ENCODE results near the gene GFI1B. TPM values are rescaled to one million over a fixed set of nuclear protein-coding genes. Genes with fewer than 3 reads are reported as not detected.

GFI1B gene
- total RNA-seq, 1 experiment from 2014 or later, result not detected

DNA sequence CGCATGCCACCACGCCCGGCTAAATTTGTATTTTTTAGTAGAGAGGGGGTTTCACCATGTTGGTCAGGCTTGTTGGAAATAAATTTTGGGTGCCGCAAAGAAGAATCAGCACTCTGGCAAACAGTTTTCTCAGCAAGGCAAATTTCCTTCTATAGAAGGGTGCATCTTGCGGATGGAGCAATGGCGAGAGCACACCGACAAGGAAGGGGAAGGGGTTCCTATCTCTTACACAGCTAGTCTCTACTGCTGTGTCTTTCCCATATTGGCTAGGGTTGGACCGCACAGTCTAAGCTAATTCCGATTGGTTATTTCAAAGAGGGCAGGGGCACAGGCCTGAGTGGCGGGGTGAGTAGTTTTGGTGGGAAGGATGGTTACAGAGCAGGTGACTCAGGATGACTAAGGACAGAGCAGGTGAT lies 53.0 kb downstream of the GFI1B start:
- H3K27me3 ChIP-seq (ENCODE audit: low read length), result no peaks in the 10 kb centered on the region
- no peaks in the 10 kb centered on the region for H3K9me2 ChIP-seq (replicated peaks; ENCODE audit: low read length)
- no peak overlapping the region for H3K27ac ChIP-seq (ENCODE audit: low read length)
- peak overlapping the region; percentile 96 for H3K9ac ChIP-seq (ENCODE audit: low read length)
- POLR2A ChIA-PET (ENCODE audit: unreplicated experiment), result interaction anchor here (0.6 kb wide), 1 partner anchor 102 kb away, joined by 3 read pairs; no protein-coding TSS in a partner anchor
- peaks cover 12% of the 10 kb centered on the region for H3K4me1 ChIP-seq (ENCODE audit: insufficient read depth, low read length)
- H4K20me1 ChIP-seq (ENCODE audit: low read length), result peaks cover 5% of the 10 kb centered on the region; the same call in 1 of the 2 replicates
- BruUV-seq (replicated peaks), result no TSS peak
- no peak overlapping the region for H2AFZ ChIP-seq (ENCODE audit: low read length)
- peaks cover 66% of the 10 kb centered on the region for H3K79me2 ChIP-seq (ENCODE audit: low read length)
- H3K9me3 ChIP-seq (ENCODE audit: low read length), result no peaks in the 10 kb centered on the region
- H3K36me3 ChIP-seq (ENCODE audit: low read depth, low read length), result no peaks in the 10 kb centered on the region
- H3K4me2 ChIP-seq (ENCODE audit: low read length), result peak overlapping the region; percentile 85
- DNase-seq (peak; percentile 39), ATAC-seq (no peak)
- intact Hi-C loops (cut with micrococcal nuclease), result loop anchor here (2.0 kb wide), 1 partner anchor 117 kb away; no protein-coding TSS in a partner anchor
- TF ChIP-seq EZH2 (IDR thresholded peaks at IDR 0.05; ENCODE audit: low read length, unreplicated experiment) (no peak), EZH2phosphoT487 (IDR thresholded peaks at IDR 0.05; ENCODE audit: borderline replicate concordance, low read length) (no peak), CTCF (conservative IDR thresholded peaks at IDR 0.05; ENCODE audit: low read depth, low read length) (no peak)
- no peaks in the 10 kb centered on the region for H3F3A ChIP-seq (ENCODE audit: low read length, unreplicated experiment)
- CTCF ChIA-PET, result interaction anchor here (1.4 kb wide), 1 partner anchor 10 kb away, joined by 9 read pairs; no protein-coding TSS in a partner anchor
- peak overlapping the region; percentile 99 for H3K4me3 ChIP-seq (ENCODE audit: low read length)

- peaks cover 12% of the 10 kb centered on the region for H3K4me1 ChIP-seq (ENCODE audit: insufficient read depth, low read length)
- no peak for ATAC-seq
- intact Hi-C loops (cut with micrococcal nuclease), result no loop called here
- TF ChIP-seq EZH2phosphoT487 (IDR thresholded peaks at IDR 0.05; ENCODE audit: borderline replicate concordance, low read length) (no peak), EZH2 (IDR thresholded peaks at IDR 0.05; ENCODE audit: low read length, unreplicated experiment) (no peak), CTCF (conservative IDR thresholded peaks at IDR 0.05; ENCODE audit: low read depth, low read length) (no peak)
- no peak overlapping the region for H3K9ac ChIP-seq (ENCODE audit: low read length)
- H2AFZ ChIP-seq (ENCODE audit: low read length), result no peak overlapping the region
- peaks cover 8% of the 10 kb centered on the region; the same call in 1 of the 2 replicates for H4K20me1 ChIP-seq (ENCODE audit: low read length)
- H3K79me2 ChIP-seq (ENCODE audit: low read length), result peaks cover 73% of the 10 kb centered on the region
- no TSS peak for BruUV-seq (replicated peaks)
- H3K27ac ChIP-seq (ENCODE audit: low read length), result no peak overlapping the region
- ChIA-PET POLR2A (ENCODE audit: unreplicated experiment) (interaction anchor here (0.6 kb wide), 1 partner anchor 102 kb away, joined by 3 read pairs; no protein-coding TSS in a partner anchor), CTCF (no interaction called here)
- no peaks in the 10 kb centered on the region for H3F3A ChIP-seq (ENCODE audit: low read length, unreplicated experiment)
- no peaks in the 10 kb centered on the region for H3K9me3 ChIP-seq (ENCODE audit: low read length)
- no peaks in the 10 kb centered on the region for H3K36me3 ChIP-seq (ENCODE audit: low read depth, low read length)
- H3K27me3 ChIP-seq (ENCODE audit: low read length), result no peaks in the 10 kb centered on the region
- no peaks in the 10 kb centered on the region for H3K9me2 ChIP-seq (replicated peaks; ENCODE audit: low read length)
- H3K4me2 ChIP-seq (ENCODE audit: low read length), result peak overlapping the region; percentile 85
- peak overlapping the region; percentile 99; the same call in 1 of the 2 replicates for H3K4me3 ChIP-seq (ENCODE audit: low read length)
- no peak for DNase-seq
Measured at GRCh38 chr9:133032171-133032570, 53.7 kb downstream of the GFI1B start.

DNA sequence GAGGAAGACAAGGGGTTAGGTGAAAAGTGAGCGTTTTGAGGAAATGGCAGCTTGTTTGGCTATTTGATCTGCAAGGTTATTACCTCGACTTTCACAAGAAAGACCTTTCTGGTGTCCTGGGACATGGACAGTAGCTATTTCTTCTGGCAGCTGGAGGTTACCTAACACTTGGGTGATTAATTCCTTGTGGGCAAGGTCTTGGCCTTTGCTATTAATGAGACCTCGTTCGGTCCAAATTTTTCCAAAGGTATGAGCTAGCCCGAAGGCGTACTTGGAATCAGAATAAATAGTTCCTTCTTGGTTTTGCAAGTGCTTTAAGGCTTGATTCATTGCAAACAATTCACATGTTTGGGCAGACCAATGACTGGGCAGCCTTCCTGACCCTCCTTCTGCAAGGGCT lies 57.2 kb downstream of the GFI1B start:
- POLR2A ChIA-PET (ENCODE audit: unreplicated experiment), result no interaction called here
- no peak overlapping the region for H3K4me2 ChIP-seq (ENCODE audit: low read length)
- no peak for ATAC-seq
- no TSS peak for BruUV-seq (replicated peaks)
- H3K79me2 ChIP-seq (ENCODE audit: low read length), result peaks cover 96% of the 10 kb centered on the region
- no peaks in the 10 kb centered on the region for H3F3A ChIP-seq (ENCODE audit: low read length, unreplicated experiment)
- no peak overlapping the region for H3K27ac ChIP-seq (ENCODE audit: low read length)
- CTCF ChIA-PET, result no interaction called here
- H3K4me3 ChIP-seq (ENCODE audit: low read length), result no peak overlapping the region
- intact Hi-C loops (cut with micrococcal nuclease), result no loop called here
- no peak for DNase-seq
- no peak overlapping the region for H3K9ac ChIP-seq (ENCODE audit: low read length)
- no peak for TF ChIP-seq EZH2 (IDR thresholded peaks at IDR 0.05; ENCODE audit: low read length, unreplicated experiment)
- no peak for TF ChIP-seq EZH2phosphoT487 (IDR thresholded peaks at IDR 0.05; ENCODE audit: borderline replicate concordance, low read length)
- no peak for TF ChIP-seq CTCF (conservative IDR thresholded peaks at IDR 0.05; ENCODE audit: low read depth, low read length)
- no peaks in the 10 kb centered on the region for H3K27me3 ChIP-seq (ENCODE audit: low read length)
- no peaks in the 10 kb centered on the region for H3K9me3 ChIP-seq (ENCODE audit: low read length)
- H4K20me1 ChIP-seq (ENCODE audit: low read length), result peaks cover 16% of the 10 kb centered on the region; the same call in 1 of the 2 replicates
- no peaks in the 10 kb centered on the region for H3K36me3 ChIP-seq (ENCODE audit: low read depth, low read length)
- H3K9me2 ChIP-seq (replicated peaks; ENCODE audit: low read length), result no peaks in the 10 kb centered on the region
- H3K4me1 ChIP-seq (ENCODE audit: insufficient read depth, low read length), result peaks cover 7% of the 10 kb centered on the region; the same call in 1 of the 2 replicates
- no peak overlapping the region for H2AFZ ChIP-seq (ENCODE audit: low read length)

Measured in PC-3 (cell line).